Pancreas (tissue), 10 donors: ENCODE results near the gene UNC13A. TPM values are rescaled to one million over a fixed set of nuclear protein-coding genes. Genes with fewer than 3 reads are reported as not detected.

ENCODE experiments used
- ATAC-seq, 4 donors: fragments of 200-7000 bp; cut with Tn5 transposase; one replicate each; pipeline versions ENCODE4 v1.8.0 to v1.9.1; 2020; ENCODE audit warnings: mild to moderate bottlenecking in 4 of 4, moderate library complexity in 4 of 4
- DNase-seq, 6 donors: peaks; one replicate each; pipeline ENCODE4 v3.0.0-alpha.2; 2020
- FAIRE-seq: peaks from 2 replicates; lab custom pipeline; 2012; peaks lifted over from hg19 to GRCh38; lab: Jason Lieb, UNC
- H3K27ac ChIP-seq, 4 donors: fragments of 200-600 bp; sonication (generic); 1 replicate in 3 of 4; 2 replicates in 1 of 4; pipeline versions ENCODE4 v1.5.0 to v1.8.0; 2020
- H3K27me3 ChIP-seq, 4 donors: fragments of 200-600 bp; one replicate each; pipeline ENCODE4 v1.8.0; 2021
- H3K36me3 ChIP-seq, 3 donors: fragments of 200-600 bp; sonication (generic) in 1 of 3; one replicate each; pipeline versions ENCODE4 v1.5.0 to v1.8.0; 2020 to 2021
- H3K4me1 ChIP-seq, 3 donors: fragments of 200-600 bp; one replicate each; pipeline ENCODE4 v1.8.0; 2021
- H3K4me3 ChIP-seq, 4 donors: fragments of 200-600 bp; sonication (generic) in 2 of 4; one replicate each; pipeline versions ENCODE4 v1.5.0 to v1.8.0; 2020 to 2021
- H3K9me3 ChIP-seq, 4 donors: fragments of 200-600 bp; one replicate each; pipeline ENCODE4 v1.8.0; 2021
- WGBS, 2 donors: extraction: QIAGEN DNeasy Blood & Tissue Kit; methylation state at CpG; one replicate each; pipeline ENCODE4 v1.1.7; 2013; 5-methylcytosine and 5-hydroxymethylcytosine counted together
- intact Hi-C, 3 donors: fragments of 100-400 bp; cut with DNase I; formaldehyde crosslinking; loops; one replicate each; pipeline versions ENCODE4 v1.11.1 to v1.14.2; 2022
- polyA plus RNA-seq, 2 donors: library from polyadenylated mRNA; stranded (reverse); fragments of 200-250 nt; gene quantifications; one replicate each; pipeline ENCODE4 v1.2.3, GENCODE V29; 2013
- total RNA-seq, 6 donors: library from RNA; stranded (reverse); fragmentation: NEBNext Ultra II Directional in 4 of 6; extraction: Animal tissue kit (Norgen Biotek cat#: 25700) in 4 of 6; gene quantifications; one replicate each; pipeline versions ENCODE4 v1.2.1 to v1.2.4, GENCODE V29; 2021 to 2023
- TF ChIP-seq, protein P1 (sequence below), 4 donors: fragments of 200-600 bp; sonication (generic) in 3 of 4; IDR thresholded peaks; one replicate each; pipeline versions ENCODE4 v1.5.0 to v1.8.0; 2021; ENCODE audit warnings: antibody characterized with exemption in 4 of 4
- donor health status: healthy with polysubstance abuse.
- donor health status: DM: no; HTN: no; CAD: no; lungs with moderate emphysema.
- donor health status: DM: no; HTN: no; CAD: no.
- donor health status: control.
- donor health status: control.
- donor health status: Bipolar disorder and iron deficiency.
- donor health status: DM: yes; HTN: yes; CAD: no.
- donor health status: DM: no; HTN: no; CAD: no.
- donor health status: DM: no; HTN: no; CAD: no.
- donor health status: DM: yes; HTN: yes; CAD: no.

UNC13A gene
- total and polyA plus RNA-seq, 8 donors = 0.92 to 10.5 (median 2.2) TPM

DNA sequence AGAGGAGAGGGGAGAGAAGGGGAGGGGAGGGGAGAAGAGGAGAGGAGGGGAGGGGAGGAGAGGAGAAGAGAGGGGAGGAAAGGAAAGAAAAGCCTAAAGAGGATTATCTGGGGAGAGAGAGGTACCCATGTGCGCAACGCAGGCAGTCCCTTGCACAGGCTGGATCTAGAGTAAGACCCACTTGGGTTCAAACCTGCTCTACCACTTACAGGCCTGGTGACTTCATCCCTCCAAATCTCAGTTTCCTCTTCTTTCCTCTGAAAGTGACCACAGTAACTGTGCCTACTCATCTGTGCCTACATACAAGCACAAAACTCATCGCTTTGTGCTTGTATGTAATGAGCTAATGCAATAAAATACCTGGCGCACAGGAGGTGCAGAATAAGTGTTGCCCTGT is 30.4 kb upstream of the UNC13A start:
- no peaks in the 10 kb centered on the region for H3K9me3 ChIP-seq
- H3K36me3 ChIP-seq = peaks cover 0 to under 1% (median 0%) of the 10 kb centered on the region in 3 donors
- no peak overlapping the region for H3K4me3 ChIP-seq
- DNase-seq (no peak), ATAC-seq (no peak), FAIRE-seq (no peak)
- intact Hi-C loops = no loop called here
- peaks cover 5 to 8% (median 6%) of the 10 kb centered on the region in 3 donors for H3K4me1 ChIP-seq
- no peaks in the 10 kb centered on the region for H3K27me3 ChIP-seq
- H3K27ac ChIP-seq = no peak overlapping the region
- 82 to 84% methylated on average over 4 of the region's 4 CpGs for WGBS, 2 donors
- TF ChIP-seq, protein P1, sequence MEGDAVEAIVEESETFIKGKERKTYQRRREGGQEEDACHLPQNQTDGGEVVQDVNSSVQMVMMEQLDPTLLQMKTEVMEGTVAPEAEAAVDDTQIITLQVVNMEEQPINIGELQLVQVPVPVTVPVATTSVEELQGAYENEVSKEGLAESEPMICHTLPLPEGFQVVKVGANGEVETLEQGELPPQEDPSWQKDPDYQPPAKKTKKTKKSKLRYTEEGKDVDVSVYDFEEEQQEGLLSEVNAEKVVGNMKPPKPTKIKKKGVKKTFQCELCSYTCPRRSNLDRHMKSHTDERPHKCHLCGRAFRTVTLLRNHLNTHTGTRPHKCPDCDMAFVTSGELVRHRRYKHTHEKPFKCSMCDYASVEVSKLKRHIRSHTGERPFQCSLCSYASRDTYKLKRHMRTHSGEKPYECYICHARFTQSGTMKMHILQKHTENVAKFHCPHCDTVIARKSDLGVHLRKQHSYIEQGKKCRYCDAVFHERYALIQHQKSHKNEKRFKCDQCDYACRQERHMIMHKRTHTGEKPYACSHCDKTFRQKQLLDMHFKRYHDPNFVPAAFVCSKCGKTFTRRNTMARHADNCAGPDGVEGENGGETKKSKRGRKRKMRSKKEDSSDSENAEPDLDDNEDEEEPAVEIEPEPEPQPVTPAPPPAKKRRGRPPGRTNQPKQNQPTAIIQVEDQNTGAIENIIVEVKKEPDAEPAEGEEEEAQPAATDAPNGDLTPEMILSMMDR (IDR thresholded peaks at IDR 0.05) = no peak

DNA sequence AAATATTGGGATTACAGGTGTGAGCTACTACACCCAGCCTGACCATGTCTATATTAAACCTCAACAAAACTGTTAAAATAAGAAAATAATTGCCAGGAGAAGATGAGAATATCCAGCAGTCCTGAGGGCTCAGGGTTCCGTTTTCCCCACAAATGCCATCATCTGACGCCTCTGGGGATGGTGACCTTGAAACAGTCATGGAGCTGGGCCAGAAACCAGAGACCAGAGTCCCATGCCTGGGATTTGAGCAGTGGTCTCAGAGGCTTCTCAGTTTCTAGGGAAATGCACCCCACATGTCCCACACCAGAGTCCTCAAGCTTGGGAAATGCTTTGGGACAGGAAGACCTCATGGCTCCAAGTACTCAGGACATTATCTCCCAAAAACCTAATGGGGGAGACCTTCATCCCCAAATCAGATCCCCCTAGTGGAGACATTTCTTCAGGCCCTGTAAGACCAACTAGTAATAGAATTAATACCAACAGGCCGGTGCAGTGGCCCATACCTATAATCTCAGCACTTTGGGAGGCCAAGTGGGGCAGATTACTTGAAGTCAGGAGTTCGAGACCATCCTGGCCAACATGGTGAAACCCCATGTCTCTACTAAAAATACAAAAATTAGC is 28.3 kb upstream of the UNC13A start:
- Histone ChIP-seq H3K27ac (no peak overlapping the region), H3K36me3 (no peaks in the 10 kb centered on the region), H3K27me3 (no peaks in the 10 kb centered on the region), H3K4me1 (peaks cover 5 to 8% (median 6%) of the 10 kb centered on the region in 3 donors), H3K4me3 (no peak overlapping the region), H3K9me3 (no peaks in the 10 kb centered on the region)
- no peak for FAIRE-seq
- intact Hi-C loops = no loop called here
- no peak for ATAC-seq
- WGBS, 2 donors = 52% methylated on average over 4 of the region's 4 CpGs
- TF ChIP-seq, protein P1 (IDR thresholded peaks at IDR 0.05) = no peak
- DNase-seq = no peak

DNA sequence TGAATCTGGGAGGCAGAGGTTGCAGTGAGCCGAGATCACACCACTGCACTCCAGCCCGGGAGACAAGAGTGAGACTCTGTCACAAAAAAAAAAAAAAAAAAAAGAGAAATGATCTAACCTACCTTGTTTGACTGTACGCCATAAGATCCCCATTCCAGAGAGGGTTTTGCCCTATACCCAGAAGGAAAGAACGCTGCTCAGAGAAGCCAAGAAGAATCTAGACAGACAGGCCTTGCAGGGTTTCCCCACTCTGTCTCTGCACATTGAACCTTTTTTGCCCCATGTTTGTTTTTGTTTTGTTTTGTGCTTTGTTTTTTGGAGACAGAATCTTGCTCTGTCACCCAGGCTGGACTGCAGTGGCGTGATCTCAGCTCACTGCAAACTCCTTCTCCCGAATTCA is 23.7 kb upstream of the UNC13A start:
- 35 to 40% methylated on average over 6 of the region's 6 CpGs for WGBS, 2 donors
- Histone ChIP-seq H3K27ac (no peak overlapping the region), H3K4me3 (no peak overlapping the region), H3K36me3 (no peaks in the 10 kb centered on the region), H3K27me3 (no peaks in the 10 kb centered on the region), H3K9me3 (no peaks in the 10 kb centered on the region), H3K4me1 (no peaks in the 10 kb centered on the region)
- ATAC-seq (no peak), FAIRE-seq (no peak), DNase-seq (no peak)
- intact Hi-C loops = no loop called here
- TF ChIP-seq, protein P1 (IDR thresholded peaks at IDR 0.05) = no peak

DNA sequence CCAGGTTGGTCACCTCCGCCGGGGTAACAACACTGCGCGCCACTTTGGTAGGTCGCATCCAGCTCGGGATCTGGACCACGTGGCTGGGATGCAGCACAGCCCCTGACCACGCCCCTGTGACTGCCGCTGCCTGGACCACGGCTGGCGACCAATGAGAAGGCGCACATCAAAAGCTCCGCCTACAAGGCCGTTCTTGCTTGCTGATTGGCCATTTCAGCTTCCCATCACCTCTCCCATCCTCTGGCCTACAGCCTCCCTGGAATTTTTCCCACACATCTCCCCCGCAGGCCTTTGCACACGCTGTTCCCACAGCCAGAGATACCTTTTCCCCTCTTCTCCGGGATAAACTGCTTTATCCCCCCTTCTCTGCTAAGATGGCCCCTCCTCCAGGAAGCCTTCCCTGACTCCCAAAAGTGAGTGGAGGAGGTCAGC is 18.6 kb upstream of the UNC13A start:
- Histone ChIP-seq H3K9me3 (no peaks in the 10 kb centered on the region), H3K27me3 (no peaks in the 10 kb centered on the region), H3K4me1 (no peaks in the 10 kb centered on the region), H3K27ac (no peak overlapping the region), H3K36me3 (no peaks in the 10 kb centered on the region), H3K4me3 (no peak overlapping the region)
- ATAC-seq = no peak
- DNase-seq = peak in 2 of 6 donors; percentile 34 to 45
- no peak for FAIRE-seq
- TF ChIP-seq, protein P1 (IDR thresholded peaks at IDR 0.05) = no peak
- WGBS, 2 donors = 16 to 19% methylated on average over 17 of the region's 17 CpGs
- intact Hi-C loops = loop anchor here in 2 of 3 donors (10.0 kb wide), 2 partner anchors 138 to 148 kb away; partner anchors contain the start of genes JAK3 (in 1 of the 2) and RPL18A (in 1 of the 2)
